Epithelial cell of proximal tubule (primary cell): ENCODE measurements around the gene RAB9B. TPM values are rescaled to one million over a fixed set of nuclear protein-coding genes. Genes with fewer than 3 reads are reported as not detected.

Source experiments
- DNase-seq: peaks from one replicate; pipeline ENCODE4 v3.0.0-alpha.2; 2011; ENCODE audit warnings: low read depth
- H3K4me3 ChIP-seq: 2 replicates; pipeline ENCODE4 v1.5.1; 2011; ENCODE audit warnings: low read depth, mild to moderate bottlenecking, low read length
- total RNA-seq: library from RNA; depleted of rRNA; stranded (reverse); fragments of >200 nt; gene quantifications from 2 replicates; pipeline ENCODE4 v1.2.3, GENCODE V29; 2015
- TF ChIP-seq, protein P1 (sequence below): conservative IDR thresholded peaks from 2 replicates; pipeline ENCODE4 v1.5.1; 2012; ENCODE audit warnings: low read depth, mild to moderate bottlenecking, low read length

The RAB9B gene
- total RNA-seq, 1 donor from 2014 or later = 0.40 TPM

GRCh38 chrX:103861200-103861599, 29.1 kb upstream of the RAB9B start:
- TF ChIP-seq, protein P1, sequence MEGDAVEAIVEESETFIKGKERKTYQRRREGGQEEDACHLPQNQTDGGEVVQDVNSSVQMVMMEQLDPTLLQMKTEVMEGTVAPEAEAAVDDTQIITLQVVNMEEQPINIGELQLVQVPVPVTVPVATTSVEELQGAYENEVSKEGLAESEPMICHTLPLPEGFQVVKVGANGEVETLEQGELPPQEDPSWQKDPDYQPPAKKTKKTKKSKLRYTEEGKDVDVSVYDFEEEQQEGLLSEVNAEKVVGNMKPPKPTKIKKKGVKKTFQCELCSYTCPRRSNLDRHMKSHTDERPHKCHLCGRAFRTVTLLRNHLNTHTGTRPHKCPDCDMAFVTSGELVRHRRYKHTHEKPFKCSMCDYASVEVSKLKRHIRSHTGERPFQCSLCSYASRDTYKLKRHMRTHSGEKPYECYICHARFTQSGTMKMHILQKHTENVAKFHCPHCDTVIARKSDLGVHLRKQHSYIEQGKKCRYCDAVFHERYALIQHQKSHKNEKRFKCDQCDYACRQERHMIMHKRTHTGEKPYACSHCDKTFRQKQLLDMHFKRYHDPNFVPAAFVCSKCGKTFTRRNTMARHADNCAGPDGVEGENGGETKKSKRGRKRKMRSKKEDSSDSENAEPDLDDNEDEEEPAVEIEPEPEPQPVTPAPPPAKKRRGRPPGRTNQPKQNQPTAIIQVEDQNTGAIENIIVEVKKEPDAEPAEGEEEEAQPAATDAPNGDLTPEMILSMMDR = no peak
- peak; percentile 52 for DNase-seq

GRCh38 chrX:103849558-103849957, 17.5 kb upstream of the RAB9B start:
- DNase-seq = no peak
- TF ChIP-seq, protein P1 = no peak
- H3K4me3 ChIP-seq = no peak overlapping the region

More at GRCh38 chrX:103861200-103861599, 29.1 kb upstream of the RAB9B start:
- no peak overlapping the region for H3K4me3 ChIP-seq

GRCh38 chrX:103847174-103847870, 15.3 kb upstream of the RAB9B start:
- TF ChIP-seq, protein P1 = no peak
- no peak for DNase-seq
- no peak overlapping the region for H3K4me3 ChIP-seq

DNA sequence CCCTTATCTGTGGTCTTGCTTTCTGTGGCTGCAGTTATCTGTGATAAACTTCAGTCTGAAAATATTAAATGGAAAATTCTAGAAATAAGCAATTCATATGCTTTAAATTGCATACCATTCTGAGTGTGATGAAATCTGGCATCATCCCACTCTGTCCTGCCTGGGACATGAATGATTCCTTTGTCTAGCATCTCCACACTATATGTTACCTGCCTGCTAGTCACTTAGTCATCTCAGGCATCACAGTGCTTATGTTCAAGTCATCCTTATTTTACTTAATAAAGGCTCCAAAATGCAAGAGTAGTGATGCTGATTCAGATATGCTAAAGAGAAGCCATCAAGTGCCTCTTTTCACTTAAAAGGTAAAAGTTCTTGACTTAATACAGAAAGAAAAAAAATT, 14.3 kb upstream of the RAB9B start:
- no peak overlapping the region for H3K4me3 ChIP-seq
- DNase-seq = no peak
- TF ChIP-seq, protein P1 = no peak

- peak overlapping the region; percentile 7 for H3K4me3 ChIP-seq
- TF ChIP-seq, protein P1 = peak; percentile 67
- peak; percentile 67 for DNase-seq
These were observed 13.2 kb upstream of the RAB9B start for GRCh38 chrX:103845165-103845653.

- H3K4me3 ChIP-seq = no peak overlapping the region
- DNase-seq = no peak
- TF ChIP-seq, protein P1 = no peak
These were observed 7.3 kb upstream of the RAB9B start for GRCh38 chrX:103839404-103839803.

- DNase-seq = no peak
- peak overlapping the region; percentile 69 for H3K4me3 ChIP-seq
- TF ChIP-seq, protein P1 = no peak
These were observed 685 bp downstream of the RAB9B start for GRCh38 chrX:103831342-103831802.
